VCaP (cell line): ENCODE results near the gene ARIH1.

Experiments
- H3K27ac ChIP-seq: fragments of 450-650 bp; 2 replicates; pipeline ENCODE4 v1.5.1; 2017
- TF ChIP-seq, protein P1 (sequence below): fragments of 450-650 bp; conservative IDR thresholded peaks from 2 replicates; pipeline ENCODE4 v1.5.1; 2017; ENCODE audit warnings: mild to moderate bottlenecking, moderate library complexity

The ARIH1 gene

DNA sequence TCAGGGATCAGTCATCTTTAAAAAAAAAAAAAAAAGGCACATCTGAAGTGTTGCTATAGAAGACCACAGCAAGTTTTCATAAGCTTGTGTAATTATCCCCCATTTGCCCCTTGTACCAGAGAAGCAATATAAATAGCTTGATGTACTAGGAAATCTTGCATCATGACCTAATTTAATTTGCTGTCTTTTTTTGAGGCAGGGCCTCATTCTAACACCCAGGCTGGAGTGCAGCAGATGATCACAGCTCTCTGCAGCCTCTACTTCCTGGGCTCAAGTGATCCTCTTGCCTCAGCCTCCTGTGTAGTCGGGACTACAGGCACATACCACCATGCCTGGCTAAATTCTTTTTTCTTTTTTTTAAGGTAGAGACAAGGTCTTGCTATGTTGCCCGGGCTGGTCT is 88.7 kb downstream of the ARIH1 start:
- TF ChIP-seq, protein P1, sequence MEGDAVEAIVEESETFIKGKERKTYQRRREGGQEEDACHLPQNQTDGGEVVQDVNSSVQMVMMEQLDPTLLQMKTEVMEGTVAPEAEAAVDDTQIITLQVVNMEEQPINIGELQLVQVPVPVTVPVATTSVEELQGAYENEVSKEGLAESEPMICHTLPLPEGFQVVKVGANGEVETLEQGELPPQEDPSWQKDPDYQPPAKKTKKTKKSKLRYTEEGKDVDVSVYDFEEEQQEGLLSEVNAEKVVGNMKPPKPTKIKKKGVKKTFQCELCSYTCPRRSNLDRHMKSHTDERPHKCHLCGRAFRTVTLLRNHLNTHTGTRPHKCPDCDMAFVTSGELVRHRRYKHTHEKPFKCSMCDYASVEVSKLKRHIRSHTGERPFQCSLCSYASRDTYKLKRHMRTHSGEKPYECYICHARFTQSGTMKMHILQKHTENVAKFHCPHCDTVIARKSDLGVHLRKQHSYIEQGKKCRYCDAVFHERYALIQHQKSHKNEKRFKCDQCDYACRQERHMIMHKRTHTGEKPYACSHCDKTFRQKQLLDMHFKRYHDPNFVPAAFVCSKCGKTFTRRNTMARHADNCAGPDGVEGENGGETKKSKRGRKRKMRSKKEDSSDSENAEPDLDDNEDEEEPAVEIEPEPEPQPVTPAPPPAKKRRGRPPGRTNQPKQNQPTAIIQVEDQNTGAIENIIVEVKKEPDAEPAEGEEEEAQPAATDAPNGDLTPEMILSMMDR, result no peak
- H3K27ac ChIP-seq, result no peak overlapping the region

DNA sequence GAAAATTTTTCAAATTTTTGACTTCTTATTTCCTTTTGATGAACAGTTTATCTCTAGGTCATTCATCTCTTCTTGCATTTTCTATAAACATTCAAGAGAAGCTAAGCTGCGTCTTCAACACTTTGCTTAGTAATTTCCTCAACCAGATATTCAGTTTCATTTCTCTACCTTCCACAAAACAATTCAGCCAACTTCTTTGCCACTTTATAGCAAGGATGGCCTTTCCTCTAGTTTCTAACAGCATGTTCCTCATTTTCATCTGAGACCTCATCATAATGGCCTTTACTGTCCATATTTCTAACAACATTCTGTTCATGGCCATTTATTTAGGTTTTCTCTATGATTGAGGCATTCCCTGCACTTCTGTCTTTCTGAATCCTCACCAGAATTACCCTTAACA is 90.0 kb downstream of the ARIH1 start:
- TF ChIP-seq, protein P1, result no peak
- H3K27ac ChIP-seq, result no peak overlapping the region

DNA sequence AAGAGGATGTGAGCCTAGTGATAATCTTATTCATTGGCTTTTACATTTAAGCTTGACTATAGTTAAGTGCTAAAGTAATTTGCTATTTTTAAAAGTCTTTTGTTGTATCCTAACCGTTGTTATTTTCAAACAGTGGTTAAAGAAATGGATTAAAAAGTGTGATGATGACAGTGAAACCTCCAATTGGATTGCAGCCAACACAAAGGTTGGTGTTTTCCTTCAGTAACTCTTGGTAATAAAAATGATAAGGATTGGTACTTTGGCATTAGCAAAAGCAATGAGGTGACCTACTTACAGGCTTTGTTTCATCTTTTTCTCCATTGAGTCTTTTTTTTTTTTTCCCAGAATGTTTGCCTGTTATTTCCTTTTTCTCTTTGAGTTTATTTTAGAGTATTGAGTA is 92.8 kb downstream of the ARIH1 start:
- TF ChIP-seq, protein P1, result no peak
- peak overlapping the region; percentile 41 for H3K27ac ChIP-seq

DNA sequence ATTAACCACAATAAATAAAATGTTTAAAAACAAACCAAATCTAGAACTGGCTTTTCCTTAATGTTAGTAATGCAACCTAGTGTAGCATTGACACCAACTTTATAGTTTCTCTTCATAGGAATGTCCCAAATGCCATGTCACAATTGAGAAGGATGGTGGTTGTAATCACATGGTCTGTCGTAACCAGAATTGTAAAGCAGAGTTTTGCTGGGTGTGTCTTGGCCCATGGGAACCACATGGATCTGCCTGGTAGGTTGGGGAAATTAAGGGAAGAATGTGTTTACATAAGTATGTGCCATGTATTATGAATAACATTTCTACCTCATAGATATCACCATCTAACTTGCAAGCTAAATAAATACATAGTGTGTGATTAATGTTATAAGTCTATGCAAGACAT is 95.9 kb downstream of the ARIH1 start:
- H3K27ac ChIP-seq, result no peak overlapping the region

DNA sequence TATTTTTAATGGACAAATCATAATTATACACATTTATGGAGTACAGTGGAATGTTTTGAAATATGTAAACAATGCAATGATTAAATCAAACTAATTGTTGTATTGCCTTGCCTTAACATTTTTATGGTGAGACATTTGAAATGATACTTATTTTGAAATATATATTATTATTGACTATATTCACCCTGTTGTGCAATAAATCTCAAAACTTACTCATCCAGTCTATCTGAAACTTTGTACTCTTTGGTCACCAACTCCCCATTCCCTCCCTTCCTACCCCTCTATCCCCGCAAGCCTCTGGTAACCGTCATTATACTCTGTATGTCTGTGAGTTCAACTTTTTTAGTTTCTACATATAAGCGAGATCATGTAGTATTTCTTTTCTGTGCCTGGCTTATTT is 105.7 kb downstream of the ARIH1 start:
- H3K27ac ChIP-seq, result no peak overlapping the region
- TF ChIP-seq, protein P1, result no peak

More for the DNA sequence above, 95.9 kb downstream of the ARIH1 start:
- TF ChIP-seq, protein P1, result no peak

- TF ChIP-seq, protein P1, result no peak
Observed at GRCh38 chr15:72584006-72584405, 109.9 kb downstream of the ARIH1 start.

GRCh38 chr15:72585025-72585424 is 110.9 kb downstream of the ARIH1 start:
- TF ChIP-seq, protein P1, result no peak
- H3K27ac ChIP-seq, result no peak overlapping the region

More at GRCh38 chr15:72584006-72584405, 109.9 kb downstream of the ARIH1 start:
- H3K27ac ChIP-seq, result no peak overlapping the region
